GM21576 (cell line): ENCODE results near the gene RNF19B.
"Not testable (repeated sequence)": the region's sequence is repeated elsewhere in the genome, so short reads cannot be mapped to it uniquely, and the experiment has no call there.

Experiments used
- ATAC-seq: cut with Tn5 transposase; IDR thresholded peaks from one replicate; pipeline ENCODE4 v1.9.1; 2021; ENCODE audit warnings: mild to moderate bottlenecking, moderate library complexity; ENCODE audit not compliant: unreplicated experiment

The RNF19B gene

GRCh38 chr1:32934535-32934934 is 30.1 kb downstream of the RNF19B start:
- ATAC-seq = no peak

- ATAC-seq = no peak
These were observed 30.8 kb downstream of the RNF19B start for GRCh38 chr1:32933742-32934322.

GRCh38 chr1:32931760-32932159 is 32.8 kb downstream of the RNF19B start:
- no peak for ATAC-seq

GRCh38 chr1:32929366-32929765 is 35.2 kb downstream of the RNF19B start:
- ATAC-seq = no peak

GRCh38 chr1:32928715-32929114 is 35.9 kb downstream of the RNF19B start:
- ATAC-seq = no peak

GRCh38 chr1:32928285-32928684 is 36.3 kb downstream of the RNF19B start:
- ATAC-seq = no peak

- ATAC-seq = no peak
These were observed 37.2 kb downstream of the RNF19B start for GRCh38 chr1:32927441-32927840.

- ATAC-seq = no peak
These were observed 38.0 kb downstream of the RNF19B start for GRCh38 chr1:32926562-32926961.

- no peak for ATAC-seq
These were observed 39.0 kb downstream of the RNF19B start for GRCh38 chr1:32925403-32926162.

- no peak for ATAC-seq
These were observed 39.7 kb downstream of the RNF19B start for GRCh38 chr1:32924881-32925344.

GRCh38 chr1:32920833-32921232 is 43.8 kb downstream of the RNF19B start:
- no peak for ATAC-seq

GRCh38 chr1:32919811-32920733 is 44.5 kb downstream of the RNF19B start:
- ATAC-seq = no peak

- ATAC-seq = no peak
These were observed 46.4 kb downstream of the RNF19B start for GRCh38 chr1:32918179-32918578.

- ATAC-seq = no peak
These were observed 47.1 kb downstream of the RNF19B start for GRCh38 chr1:32917521-32917920.

- ATAC-seq = no peak
These were observed 48.6 kb downstream of the RNF19B start for GRCh38 chr1:32915766-32916706.

GRCh38 chr1:32910319-32910718 is 54.3 kb downstream of the RNF19B start:
- ATAC-seq = no peak

GRCh38 chr1:32907435-32907834 is 57.2 kb downstream of the RNF19B start:
- no peak for ATAC-seq

- ATAC-seq = no peak
These were observed 58.0 kb downstream of the RNF19B start for GRCh38 chr1:32906654-32907053.

- ATAC-seq = not testable (repeated sequence)
These were observed 59.0 kb downstream of the RNF19B start for GRCh38 chr1:32905588-32905987.

GRCh38 chr1:32904797-32905196 is 59.8 kb downstream of the RNF19B start:
- ATAC-seq = no peak
